Measurements from ENCODE around the gene NOTO.

GRCh38 chr2:73162856-73163391 is 39.5 kb upstream of the NOTO start:
- TF ChIP-seq POLR2A (IDR thresholded peaks at IDR 0.05), result no peak
- TF ChIP-seq CTCF (IDR thresholded peaks at IDR 0.05 in 4 of 5, conservative IDR thresholded peaks at IDR 0.05 in 1 of 5), result no peak
